Pulmonary artery endothelial cell (primary cell): Measurements from ENCODE around the gene RAB1A. TPM values are rescaled to one million over a fixed set of nuclear protein-coding genes. Genes with fewer than 3 reads are reported as not detected.
"Not testable (repeated sequence)": the region's sequence is repeated elsewhere in the genome, so short reads cannot be mapped to it uniquely, and the experiment has no call there.

ENCODE experiments used
- DNase-seq: peaks from one replicate; pipeline ENCODE4 v3.0.0-alpha.2; 2011; ENCODE audit warnings: low read depth, low spot score
- total RNA-seq: library from RNA; depleted of rRNA; stranded (reverse); fragments of >200 nt; gene quantifications from 2 replicates; pipeline ENCODE4 v1.2.3, GENCODE V29; 2014

The RAB1A gene
- total RNA-seq, result 114 and 122 TPM in 2 replicates

DNA sequence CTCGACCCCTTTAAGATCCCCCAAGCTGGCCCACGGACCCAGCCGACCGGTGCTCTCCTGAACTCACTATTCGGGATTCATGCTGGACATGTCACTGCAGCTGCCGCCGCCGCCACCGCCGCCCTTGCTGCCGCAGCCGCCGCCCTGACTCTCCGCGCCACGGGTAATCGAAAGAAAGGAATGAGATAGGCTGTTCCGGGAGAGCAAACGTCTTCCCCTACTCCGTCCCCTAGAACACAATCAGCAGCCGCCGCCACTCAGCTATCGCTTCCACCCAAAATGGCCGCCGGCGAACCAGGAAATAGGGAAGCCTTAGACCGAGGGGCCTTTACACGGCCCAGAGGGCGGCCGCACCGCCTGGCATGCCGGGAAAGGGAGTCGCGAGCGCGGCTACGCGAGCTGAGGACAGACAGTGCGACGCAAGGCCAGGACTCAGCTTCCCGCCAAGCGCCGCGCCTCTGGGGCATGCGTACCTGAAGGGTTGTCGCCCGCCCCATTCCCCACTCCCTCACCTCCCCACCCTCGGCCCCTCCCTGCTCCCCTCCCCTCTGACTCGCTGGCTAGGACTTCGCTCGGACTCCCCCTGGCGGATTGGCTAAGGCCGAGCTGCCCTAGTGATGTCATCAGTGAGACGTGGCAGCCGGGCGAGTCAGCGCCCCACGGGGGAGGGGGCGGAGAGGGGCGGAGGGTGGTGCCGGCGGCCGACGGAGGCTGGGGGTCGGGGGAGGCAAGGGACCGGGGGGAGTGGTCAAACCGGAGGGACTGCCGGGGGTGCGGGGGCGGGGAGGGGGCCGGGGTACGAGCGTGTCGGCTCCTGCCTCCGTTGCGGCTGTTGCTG lies at the start of gene RAB1A:
Gene RAB1A, minus strand, starts transcription at position 281 of the 838 bp plus-strand sequence. Its CDS starts 191 bp downstream, at position 90.
- peak; percentile 99 for DNase-seq

GRCh38 chr2:65177751-65178442 lies 48.0 kb upstream of the RAB1A start:
- DNase-seq, result no peak

- no peak for DNase-seq
Measured at GRCh38 chr2:65175894-65176530, 46.1 kb upstream of the RAB1A start.

- not testable (repeated sequence) for DNase-seq
Measured at GRCh38 chr2:65174031-65174430, 44.1 kb upstream of the RAB1A start.

DNA sequence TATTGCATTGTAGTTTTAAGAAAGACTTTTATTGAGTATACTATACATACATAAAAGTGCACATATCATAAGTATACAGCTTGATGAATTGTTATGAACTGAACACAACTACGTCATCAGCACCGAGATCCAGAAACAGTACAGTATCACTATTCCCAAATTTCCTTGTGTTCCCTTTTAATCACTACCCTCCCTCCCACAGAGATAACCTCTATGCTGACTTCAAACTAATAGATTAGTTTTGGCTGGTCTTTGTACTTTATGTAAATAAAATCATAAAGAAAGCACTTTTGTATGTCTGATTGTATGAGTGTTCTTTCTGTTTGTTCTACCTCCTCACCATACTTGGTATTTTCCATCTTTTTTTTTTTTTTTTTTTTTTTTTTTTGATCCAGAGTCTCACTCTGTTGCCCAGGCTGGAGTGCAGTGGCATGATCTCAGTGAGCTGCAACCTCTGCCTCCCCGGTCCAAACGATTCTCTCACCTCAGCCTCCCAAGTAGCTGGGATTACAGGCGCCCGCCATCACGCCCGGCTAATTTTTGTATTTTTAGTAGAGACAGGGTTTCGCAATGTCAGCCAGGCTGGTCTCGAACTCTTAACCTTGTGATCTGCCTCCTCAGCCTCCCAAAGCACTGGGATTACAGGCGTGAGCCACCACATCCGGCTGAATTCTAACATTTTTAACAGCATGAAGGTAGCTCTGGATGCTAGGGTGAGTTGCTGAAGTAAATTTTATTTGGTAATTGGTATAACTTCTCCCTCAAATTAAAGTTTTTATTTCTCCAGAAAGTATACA lies 43.3 kb upstream of the RAB1A start:
- no peak for DNase-seq

DNA sequence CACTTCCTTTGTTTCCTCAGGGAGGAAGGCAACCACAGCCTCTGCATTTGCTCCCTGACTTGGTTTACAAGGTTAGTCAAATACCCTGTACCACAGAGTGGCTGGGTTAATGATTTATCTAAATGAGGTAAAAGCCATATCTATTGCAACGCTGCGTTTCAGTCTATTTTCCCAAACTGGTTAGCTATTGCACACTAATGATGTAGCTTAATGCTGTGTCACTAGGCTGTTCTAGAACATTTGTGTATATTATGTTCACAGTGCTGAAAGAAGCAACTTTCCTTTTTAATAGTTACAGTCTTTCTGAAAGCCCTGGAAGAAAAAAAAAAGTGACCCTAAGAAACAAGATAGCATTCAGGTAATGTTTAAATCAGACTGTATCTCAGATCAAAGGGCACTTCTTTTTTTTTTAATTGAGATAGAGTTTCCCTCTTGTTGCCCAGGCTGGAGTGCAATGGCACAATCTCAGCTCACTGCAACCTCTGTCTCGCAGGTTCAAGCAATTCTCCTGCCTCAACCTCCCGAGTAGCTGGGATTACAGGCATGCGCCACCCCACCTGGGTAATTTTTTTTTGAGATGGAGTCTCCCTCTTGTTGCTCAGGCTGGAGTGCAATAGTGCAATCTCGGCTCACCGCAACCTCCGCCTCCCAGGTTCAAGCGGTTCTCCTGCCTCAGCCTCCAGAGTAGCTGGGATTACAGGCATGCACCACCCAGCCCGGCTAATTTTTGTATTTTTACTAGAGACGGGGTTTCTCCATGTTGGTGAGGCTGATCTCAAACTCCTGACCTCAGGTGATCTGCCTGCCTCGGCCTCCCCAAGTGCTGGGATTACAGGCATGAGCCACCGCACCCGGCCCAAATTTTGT lies 40.9 kb upstream of the RAB1A start:
- not testable (repeated sequence) for DNase-seq

- DNase-seq, result no peak
Measured at GRCh38 chr2:65169760-65170136, 39.8 kb upstream of the RAB1A start.

GRCh38 chr2:65165558-65165957 lies 35.7 kb upstream of the RAB1A start:
- no peak for DNase-seq

- no peak for DNase-seq
Measured at GRCh38 chr2:65164426-65164891, 34.6 kb upstream of the RAB1A start.

DNA sequence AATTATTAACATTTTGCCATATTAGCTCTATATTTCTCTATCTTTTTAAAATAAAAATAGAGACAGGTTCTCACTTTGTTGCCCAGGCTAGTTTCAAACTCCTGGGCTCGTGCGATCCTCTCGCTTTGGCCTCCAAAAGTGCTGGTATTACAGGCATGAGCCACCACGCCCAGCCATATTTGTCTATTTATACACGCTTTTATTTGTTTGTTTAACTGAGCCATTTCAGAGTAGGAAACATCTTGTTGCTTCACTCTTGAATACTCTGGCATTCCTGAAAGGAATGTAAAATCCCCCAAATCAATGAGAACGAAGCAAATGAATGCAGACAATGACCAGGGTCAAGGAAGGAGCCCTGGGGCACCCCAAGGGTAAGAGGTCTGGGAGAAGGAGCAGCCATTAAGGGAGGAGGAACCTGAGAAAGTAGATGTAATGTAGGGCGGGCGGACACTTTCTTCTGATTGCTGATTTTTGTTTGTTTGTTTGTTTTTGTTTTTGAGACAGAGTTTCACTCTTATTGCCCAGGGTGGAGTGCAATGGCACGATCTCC lies 31.7 kb upstream of the RAB1A start:
- no peak for DNase-seq

- no peak for DNase-seq
Measured at GRCh38 chr2:65159906-65160305, 30.0 kb upstream of the RAB1A start.

- no peak for DNase-seq
Measured at GRCh38 chr2:65159261-65159660, 29.4 kb upstream of the RAB1A start.

- no peak for DNase-seq
Measured at GRCh38 chr2:65158557-65158956, 28.7 kb upstream of the RAB1A start.

GRCh38 chr2:65157856-65158255 lies 27.9 kb upstream of the RAB1A start:
- not testable (repeated sequence) for DNase-seq

GRCh38 chr2:65156041-65156440 lies 26.1 kb upstream of the RAB1A start:
- DNase-seq, result no peak

DNA sequence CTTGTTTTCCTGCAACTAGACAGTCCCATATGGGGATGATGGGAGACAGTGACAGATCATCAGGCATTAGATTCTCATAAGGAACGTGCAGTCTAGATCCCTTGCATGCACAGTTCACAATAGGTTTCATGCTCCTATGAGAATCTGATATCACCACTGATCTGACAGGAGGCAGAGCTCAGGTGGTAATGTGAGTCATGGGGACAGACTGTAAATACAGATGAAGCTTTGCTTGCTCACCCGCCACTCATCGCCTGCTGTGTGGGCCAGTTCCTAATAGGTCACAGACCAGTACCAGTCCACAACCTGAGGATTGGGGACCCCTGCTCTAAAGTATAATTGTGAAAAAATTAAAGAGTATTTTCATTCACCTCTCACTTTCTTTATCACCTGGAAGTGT lies 23.6 kb upstream of the RAB1A start:
- no peak for DNase-seq

- no peak for DNase-seq
Measured at GRCh38 chr2:65146078-65146477, 16.2 kb upstream of the RAB1A start.

DNA sequence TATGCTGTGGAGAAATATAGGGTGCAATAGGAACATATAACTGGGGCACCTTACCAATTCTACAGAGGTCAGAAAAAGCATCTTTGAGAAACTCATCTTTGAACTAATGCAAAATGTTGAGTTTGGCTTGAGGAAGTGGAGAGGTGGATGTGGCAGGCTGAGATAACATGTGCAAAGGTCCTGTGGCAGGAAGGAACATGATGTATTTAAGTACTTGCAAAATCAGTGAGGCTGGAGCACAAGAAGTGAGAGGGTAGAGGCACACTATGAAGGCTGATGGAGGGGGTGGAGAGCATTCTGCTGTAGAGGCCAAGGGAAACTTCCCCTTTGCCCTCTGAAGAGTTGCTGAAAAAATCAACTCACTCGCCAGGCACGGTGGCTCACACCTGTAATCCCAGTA lies 14.7 kb upstream of the RAB1A start:
- DNase-seq, result no peak

- DNase-seq, result no peak
Measured at GRCh38 chr2:65142515-65142914, 12.6 kb upstream of the RAB1A start.

DNA sequence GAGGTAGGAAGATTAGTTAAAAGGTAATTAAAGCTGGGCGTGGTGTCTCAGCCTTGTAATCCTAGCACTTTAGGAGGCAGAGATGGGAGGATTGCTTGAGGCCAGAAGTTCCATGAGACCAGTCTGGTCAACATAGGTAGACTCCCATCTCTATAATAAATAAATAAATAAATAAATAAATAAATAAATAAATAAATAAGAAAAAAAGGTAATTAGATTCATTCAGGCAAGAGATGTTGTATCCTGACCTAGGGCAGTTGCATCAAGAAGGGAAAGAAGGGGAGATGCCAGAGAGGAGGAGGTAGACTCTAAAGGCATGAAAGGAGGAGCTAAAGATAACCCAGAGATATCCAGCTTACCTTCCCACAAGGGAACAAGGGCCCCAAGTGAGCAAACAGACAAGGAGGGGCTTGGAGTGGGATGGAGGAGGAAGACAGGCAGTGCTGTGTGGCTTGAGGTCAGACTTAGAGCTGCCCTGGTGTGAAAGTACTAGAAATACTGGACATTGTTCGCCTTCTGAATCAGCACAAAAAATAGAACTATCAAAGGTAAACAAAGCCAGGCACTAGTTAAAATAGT lies 7.4 kb upstream of the RAB1A start:
- DNase-seq, result no peak
